COR-L47 (cell line): ENCODE data around the gene SLC35G2.
"Not testable (repeated sequence)": the region's sequence is repeated elsewhere in the genome, so short reads cannot be mapped to it uniquely, and the experiment has no call there.

Experiments used
- DNase-seq: peaks from one replicate; lab custom pipeline; 2025; lab: John Stamatoyannopoulos, UW

The SLC35G2 gene

DNA sequence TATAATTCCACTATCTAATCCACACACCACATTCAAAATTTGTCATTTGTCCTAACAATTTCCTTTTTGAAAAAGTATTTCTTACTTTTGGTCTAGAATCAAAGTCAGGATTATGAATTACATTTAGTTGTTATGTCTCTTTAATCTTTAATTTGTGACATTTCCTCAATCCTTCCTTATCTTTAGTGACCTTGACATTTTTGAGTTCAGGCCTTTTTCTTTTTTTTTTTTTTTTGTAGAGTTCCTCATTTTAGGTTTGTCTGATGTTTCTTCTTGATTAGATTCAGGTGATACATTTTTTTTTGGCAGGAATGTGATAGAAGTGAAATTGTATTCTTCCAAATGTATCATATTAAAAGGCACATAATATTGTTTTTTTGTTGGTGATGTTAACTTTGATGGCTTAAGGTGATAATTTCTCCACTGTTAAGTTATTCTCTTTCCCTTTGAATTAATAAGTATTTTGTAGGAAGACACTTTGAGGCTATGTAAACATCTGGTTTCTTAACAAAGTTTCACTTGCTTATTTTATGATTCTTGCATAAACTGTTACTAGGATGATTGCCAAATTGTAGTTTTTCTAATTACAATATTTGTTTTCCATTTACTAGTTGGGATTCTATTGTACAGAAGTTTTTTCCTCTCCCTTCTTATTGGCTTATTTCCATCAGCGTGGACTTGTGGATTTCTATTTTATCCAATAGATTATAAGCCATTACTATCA is 16.3 kb downstream of the SLC35G2 start:
- DNase-seq, result no peak

GRCh38 chr3:136835813-136836510 is 17.0 kb downstream of the SLC35G2 start:
- DNase-seq, result no peak

DNA sequence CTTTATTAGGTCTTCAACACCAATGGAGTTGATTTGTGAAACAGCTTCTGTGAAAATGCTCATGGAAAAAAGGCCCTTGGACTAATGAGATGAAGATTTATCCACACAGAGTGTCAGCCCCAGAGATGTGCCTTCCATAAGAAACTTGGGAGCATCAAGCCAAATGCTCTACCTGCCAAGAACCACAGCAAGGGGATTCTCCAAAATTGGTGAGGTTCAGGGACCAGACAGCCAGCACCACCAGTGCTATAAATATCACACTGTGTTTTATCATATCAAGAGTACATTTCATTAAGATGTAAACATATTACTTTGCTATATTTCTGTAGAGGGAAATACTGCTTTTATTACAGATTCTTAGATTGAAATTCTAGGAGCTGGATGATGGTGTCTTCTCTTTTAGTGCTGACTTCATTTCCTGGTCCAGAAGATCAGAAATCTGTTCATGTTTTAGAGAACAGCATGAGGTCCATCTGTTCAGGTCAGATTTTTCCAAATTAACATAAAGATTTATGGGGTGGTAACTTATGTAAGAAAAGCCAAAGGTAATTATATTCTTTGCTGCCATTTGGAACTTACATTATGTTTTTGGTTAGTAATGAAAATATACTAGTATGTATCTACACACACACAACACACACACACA is 17.7 kb downstream of the SLC35G2 start:
- DNase-seq, result no peak

DNA sequence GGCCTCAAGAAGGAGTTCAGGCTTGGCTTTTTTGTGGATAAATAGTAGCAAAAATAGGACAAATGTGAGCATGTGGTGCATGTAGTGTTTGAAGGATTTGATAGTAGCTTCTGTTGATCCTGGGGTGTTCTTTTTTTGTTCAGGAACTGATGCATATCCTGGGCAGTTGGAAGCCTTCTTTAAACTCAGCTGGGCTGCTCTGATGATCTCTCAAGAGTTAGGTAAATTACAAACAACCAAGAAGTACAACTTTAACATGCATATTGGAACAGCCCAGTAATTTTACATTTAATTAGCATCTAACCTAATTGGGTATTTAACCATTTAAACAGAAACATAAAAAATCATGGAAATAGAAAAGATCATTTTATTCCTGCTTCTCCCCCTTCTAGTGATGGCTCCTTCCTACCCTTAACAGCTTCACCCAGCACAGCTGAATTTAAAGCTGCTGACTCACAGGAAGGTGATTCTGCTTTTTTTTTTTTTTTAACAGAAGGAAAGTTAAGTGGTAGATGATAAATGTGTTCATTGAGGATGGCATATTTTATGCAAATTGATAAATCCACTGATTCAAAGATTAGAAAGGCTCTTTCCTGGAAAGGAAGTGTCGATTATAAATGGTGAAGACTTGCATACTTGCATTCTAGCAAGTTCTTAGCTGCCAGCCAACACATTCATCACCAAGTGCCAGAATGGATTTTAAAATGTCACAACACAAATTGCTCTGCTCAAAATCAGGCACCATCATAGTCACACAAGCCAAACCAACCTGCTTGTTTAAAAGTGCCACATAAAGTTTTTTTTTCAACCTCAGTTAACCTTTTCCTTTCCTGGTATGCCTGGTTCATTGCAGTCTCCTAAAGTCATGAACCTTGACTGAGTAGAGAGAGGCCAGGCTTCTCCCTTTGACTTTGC is 20.0 kb downstream of the SLC35G2 start:
- no peak for DNase-seq

DNA sequence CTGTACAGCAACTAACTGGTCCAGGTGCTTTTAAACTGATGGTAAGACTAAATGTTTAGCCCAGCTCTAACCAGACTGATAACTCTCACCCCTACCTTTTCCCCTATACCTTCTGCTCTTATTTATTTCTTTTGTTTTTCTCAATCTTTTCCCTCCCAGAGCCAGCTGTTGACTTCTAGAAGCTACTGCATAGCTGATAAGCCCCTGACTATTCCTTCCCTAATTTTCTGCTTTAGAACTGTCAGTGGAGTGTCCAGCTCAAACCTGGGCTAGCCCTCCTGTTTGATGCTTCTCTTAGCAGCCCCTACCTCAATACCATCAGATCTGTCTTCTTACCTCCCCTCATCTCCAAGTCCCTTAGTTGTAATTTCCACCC is 20.6 kb downstream of the SLC35G2 start:
- DNase-seq, result no peak

- no peak for DNase-seq
Measured at GRCh38 chr3:136840252-136840651, 21.3 kb downstream of the SLC35G2 start.

- DNase-seq, result no peak
Measured at GRCh38 chr3:136842294-136842693, 23.4 kb downstream of the SLC35G2 start.

- DNase-seq, result no peak
Measured at GRCh38 chr3:136844724-136845123, 25.8 kb downstream of the SLC35G2 start.

GRCh38 chr3:136852180-136852579 is 33.3 kb downstream of the SLC35G2 start:
- no peak for DNase-seq

GRCh38 chr3:136856665-136857064 is 37.7 kb downstream of the SLC35G2 start:
- no peak for DNase-seq

- DNase-seq, result no peak
Measured at GRCh38 chr3:136858381-136858780, 39.5 kb downstream of the SLC35G2 start.

DNA sequence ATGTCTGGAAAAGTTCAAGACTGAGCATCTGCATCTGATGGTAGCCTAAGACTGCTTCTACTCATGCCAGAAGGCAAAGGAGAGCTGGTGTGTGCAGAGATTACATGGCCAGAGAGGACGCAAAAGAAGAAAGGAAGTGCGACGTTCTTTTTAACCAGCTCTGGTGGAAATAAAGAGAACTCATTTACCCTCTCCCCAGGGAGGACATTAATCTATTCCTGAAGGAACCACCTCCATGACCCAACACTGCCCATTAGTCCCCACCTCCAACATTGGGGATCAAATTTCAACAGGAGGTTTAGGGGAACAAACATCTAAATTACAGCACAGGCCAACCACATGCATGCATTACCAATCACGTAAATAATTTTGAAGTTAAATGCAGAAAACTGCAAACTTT is 41.6 kb downstream of the SLC35G2 start:
- DNase-seq, result no peak

DNA sequence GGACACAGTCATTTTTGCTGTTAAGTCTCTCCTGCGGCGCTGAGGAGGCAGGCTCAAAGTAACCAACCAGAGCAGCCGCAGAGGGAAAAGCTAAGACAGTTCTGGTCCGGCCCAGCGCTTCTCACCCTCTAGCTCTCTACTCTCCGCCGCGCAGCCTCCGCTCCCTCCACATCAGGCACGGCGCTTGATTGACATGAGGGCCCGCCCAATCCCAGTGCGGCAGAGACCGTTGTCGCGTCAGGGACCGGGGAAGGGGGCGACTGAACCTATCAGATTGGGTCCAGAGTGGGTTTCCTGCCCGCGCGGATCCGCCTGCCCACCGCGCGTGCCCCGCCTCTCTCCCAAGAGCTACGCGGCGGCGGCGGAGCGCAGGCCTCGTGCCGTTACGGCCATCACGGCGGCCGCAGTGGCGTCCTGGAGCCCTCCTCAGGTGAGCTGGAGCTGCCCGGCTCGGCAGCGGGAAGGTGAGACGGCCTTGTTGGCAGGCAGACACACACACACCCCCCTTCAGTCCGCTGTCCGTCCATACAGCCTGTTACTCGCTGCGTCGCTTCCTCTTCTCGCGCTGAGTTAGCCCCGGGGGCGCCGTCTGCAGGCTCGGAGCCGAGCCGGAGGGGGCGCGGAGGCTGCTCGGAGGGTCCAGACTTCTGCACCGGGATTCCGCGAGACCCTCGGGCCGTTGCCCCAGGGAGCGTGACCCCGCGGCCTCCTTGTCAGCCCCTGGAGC is 43.1 kb downstream of the SLC35G2 start, which contains the start of gene NCK1:
NCK1 (plus strand) TSS at position 319 of the 727 bp plus-strand sequence. CDS start 65,794 bp downstream, outside the sequence.
- peak; percentile 99 for DNase-seq

DNA sequence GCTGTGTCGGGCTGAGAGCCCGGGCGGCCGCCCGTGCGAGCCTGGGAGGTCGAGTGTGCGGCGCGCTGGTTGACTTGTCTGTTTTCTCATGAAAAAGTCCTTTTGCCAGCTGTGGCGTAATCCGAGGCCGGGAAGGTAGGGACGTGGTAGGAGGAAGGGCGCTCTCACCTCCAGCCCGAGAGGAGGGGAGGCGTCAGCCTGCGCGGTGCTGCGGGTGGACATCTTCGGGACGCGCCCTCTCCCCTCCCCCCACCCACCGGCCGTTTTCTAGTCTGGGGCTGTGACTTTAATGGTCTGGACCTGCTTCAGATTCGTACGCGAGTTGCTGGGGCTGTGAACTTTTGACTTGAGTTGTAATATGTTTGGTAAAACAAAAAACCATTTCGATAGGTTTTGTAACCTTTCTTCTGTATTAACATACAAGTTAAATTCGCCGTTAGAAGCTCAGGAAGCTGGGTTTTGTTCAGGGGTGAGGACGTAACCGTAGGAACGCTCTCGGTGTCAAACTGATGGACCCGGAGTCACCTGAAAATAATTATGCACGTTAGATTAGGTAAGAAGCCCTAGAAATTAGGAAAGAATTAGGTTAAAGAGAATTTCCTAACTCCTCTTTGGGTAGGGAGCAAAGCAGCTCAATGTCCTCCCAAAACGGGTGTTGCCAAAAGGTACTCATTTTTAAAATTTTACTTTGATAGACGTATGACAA is 43.8 kb downstream of the SLC35G2 start:
- DNase-seq, result peak; percentile 66

- DNase-seq, result no peak
Measured at GRCh38 chr3:136869282-136869681, 50.4 kb downstream of the SLC35G2 start.

DNA sequence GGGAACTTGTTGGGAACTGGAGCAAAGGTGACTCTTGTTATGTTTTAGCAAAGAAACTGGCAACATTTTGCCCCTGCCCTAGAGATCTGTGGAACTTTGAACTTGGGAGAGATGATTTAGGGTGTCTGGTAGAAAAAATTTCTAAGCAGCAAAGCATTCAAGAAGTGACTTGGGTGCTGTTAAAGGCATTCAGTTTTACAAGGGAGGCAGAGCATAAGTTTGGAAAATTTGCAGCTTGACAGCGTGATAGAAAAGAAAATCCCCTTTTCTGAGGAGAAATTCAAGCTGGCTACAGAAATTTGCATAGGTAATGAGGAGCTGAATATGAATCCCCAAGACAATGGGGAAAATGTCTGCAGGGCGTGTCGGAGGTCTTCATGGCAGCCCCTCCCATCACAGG is 53.3 kb downstream of the SLC35G2 start:
- DNase-seq, result not testable (repeated sequence)

DNA sequence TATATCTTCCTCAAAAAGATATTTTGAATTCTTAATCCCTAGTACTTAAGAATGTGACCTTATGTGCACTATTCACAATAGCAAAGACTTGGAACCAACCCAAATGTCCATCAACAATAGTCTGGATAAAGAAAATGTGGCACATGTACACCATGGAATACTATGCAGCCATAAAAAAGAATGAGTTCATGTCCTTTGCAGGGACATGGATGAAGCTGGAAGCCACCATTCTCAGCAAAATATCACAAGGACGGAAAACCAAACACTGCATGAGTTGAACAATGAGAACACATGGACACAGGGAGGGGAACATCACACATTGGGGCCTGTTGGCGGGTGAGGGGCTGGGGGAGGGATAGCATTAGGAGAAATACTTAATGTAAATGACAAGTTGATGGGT is 60.6 kb downstream of the SLC35G2 start:
- not testable (repeated sequence) for DNase-seq

GRCh38 chr3:136882571-136882970 is 63.6 kb downstream of the SLC35G2 start:
- DNase-seq, result peak; percentile 7

DNA sequence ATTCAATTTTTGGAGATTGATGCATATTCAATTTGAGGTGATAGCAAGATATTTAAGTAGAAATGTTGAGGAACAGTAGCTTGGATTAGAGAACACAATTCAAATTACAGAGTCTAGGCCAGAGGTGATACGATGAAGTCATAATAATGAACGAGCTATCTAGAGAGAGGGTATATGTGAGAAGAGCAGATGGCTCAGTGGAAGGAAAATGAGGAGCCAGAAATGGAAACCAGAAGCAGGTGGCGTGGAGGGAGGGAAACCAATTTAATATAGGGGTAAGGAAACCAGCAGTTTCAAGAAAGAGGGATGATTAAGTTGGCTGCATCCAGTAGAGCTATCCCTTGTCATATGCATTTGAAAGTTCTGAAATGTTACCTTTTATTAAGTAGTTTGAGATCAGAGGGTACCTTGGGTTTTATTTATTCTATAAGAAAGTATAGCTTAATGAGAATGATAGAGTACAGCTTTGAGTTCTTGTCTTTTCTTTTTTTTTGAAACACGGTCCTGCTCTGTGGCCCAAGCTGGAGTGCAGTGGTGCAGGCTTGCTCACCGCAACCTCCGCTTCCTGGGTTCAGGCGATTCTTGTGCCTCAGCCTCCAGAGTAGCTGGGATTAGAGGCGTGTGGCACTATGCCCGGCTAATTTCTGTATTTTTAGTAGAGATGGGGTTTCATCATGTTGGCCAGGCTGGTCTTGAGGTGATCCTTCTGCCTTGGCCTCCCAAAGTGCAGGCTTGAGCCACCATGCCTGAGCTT is 65.2 kb downstream of the SLC35G2 start:
- no peak for DNase-seq
